NOMO-1 treated with DMSO at 0.1 percent for 48 hours (cell line): ENCODE measurements around the gene AUTS2.

Source experiments
- DNase-seq: peaks from one replicate; lab custom pipeline; 2025; ENCODE audit not compliant: unreplicated experiment; lab: John Stamatoyannopoulos, UW

AUTS2 gene

DNA sequence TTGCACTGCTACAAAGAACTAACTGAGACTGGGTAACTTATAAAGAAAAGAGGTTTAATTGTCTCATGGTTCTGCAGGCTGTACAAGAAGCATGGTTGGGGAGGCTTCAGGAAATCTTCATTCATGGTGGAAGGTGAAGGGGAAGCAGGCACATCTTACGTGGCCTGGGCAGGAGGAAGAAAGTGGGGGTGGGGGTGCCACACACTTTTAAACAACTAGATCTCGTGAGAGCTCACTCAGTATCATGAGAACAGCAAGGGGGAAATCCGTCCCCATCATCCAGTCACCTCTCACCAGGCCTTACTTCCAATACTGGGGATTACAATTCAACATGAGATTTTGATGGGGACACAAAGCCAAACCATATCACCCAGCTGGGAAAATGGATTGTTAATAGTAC, 281.7 kb downstream of the AUTS2 start:
- no peak for DNase-seq

- DNase-seq, result no peak
Measured at GRCh38 chr7:69880840-69881239, 282.6 kb downstream of the AUTS2 start.

GRCh38 chr7:69882269-69882668, 284.0 kb downstream of the AUTS2 start:
- no peak for DNase-seq

GRCh38 chr7:69883399-69883891, 285.2 kb downstream of the AUTS2 start:
- DNase-seq, result no peak

- DNase-seq, result no peak
Measured at GRCh38 chr7:69885431-69885830, 287.2 kb downstream of the AUTS2 start.

DNA sequence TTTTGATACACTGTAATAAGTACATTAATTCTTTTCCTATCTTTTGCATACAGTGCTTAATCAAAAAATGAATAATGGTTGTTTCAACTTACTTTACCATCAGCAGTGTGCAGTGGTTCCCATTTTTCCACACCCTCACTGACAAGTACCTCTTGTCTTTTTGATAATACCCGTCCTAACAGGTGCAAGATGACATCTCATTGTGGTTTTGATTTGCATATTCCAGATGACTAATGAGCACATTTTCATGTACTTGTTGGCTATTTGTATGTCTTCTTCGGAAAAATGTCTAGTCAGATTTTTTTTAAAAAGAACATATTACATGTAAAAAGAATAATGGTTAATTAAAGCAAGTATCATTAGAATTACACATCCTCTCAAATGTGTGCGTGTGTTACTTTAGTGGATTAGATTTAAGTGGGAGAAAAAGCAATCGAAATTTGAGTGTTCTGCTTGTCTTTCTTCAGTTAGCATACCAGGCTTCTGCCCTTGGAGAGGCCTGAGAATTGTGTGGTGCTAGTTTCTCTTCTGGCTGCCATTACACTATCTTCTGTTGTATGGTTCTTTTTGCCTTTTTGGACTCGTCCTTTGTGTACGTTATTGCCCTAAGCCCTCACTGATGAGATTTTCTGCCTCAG, 291.2 kb downstream of the AUTS2 start:
- no peak for DNase-seq

DNA sequence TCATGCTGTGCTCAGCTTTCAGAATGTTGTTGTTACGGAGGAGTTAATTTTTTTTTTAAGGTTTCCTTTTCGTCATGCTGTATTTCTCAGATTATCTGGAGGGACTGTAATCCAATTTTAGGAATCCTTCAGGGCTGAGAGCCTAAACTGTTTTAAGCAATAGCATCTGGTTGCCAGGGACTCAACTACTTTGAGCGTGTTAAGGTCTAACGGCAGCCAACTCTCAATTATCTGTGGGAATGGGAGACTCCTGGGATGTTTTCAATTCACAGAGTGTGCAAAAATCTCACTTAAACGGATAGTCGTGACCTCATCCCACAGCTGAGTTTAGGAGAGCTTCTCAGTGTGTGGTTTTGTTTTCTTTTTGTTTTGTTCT, 291.7 kb downstream of the AUTS2 start:
- DNase-seq, result no peak

- DNase-seq, result no peak
Measured at GRCh38 chr7:69892790-69893189, 294.5 kb downstream of the AUTS2 start.

DNA sequence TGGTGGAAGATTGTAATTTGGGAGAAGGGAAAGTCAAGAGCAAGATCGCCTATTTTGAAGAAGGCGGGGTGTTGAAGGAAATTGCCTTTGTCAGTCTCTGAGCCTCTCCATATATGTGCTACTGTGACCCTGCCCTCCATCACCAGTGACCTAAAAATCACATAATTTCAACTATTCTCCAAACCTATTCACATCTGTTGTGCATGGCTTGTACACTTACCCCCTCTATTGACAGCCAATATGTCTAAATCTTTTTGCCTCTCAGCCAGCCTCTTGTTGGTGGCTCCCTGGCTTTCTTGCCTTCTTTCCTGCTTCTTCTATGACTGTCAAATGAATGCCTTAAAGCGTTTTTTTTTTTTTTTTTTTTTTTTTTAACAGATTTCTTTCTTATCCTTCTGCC, 295.6 kb downstream of the AUTS2 start:
- DNase-seq, result no peak

- no peak for DNase-seq
Measured at GRCh38 chr7:69895446-69895845, 297.2 kb downstream of the AUTS2 start.

GRCh38 chr7:69896121-69896520, 297.8 kb downstream of the AUTS2 start:
- DNase-seq, result no peak

GRCh38 chr7:69898189-69898588, 299.9 kb downstream of the AUTS2 start:
- DNase-seq, result no peak

DNA sequence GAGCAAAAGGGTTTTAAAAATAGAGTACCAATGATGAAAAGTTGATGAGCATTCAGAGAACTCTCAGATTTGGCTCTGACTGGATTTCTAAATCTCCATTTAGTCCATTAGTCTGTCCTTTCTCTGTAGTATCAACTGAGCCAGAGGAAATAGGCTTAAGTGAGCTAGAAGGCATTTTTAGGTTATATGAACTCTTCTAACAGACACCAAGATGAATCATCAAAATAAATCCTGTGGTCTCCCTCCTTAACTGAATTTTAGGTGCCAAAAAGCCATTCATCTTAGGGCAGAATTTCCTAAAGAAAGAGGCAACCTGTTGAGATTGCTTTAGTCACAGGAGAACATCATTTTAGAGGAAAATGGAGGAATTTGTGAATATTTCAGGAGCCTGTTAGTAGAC, 305.1 kb downstream of the AUTS2 start:
- DNase-seq, result no peak

- DNase-seq, result no peak
Measured at GRCh38 chr7:69906283-69906995, 308.2 kb downstream of the AUTS2 start.

DNA sequence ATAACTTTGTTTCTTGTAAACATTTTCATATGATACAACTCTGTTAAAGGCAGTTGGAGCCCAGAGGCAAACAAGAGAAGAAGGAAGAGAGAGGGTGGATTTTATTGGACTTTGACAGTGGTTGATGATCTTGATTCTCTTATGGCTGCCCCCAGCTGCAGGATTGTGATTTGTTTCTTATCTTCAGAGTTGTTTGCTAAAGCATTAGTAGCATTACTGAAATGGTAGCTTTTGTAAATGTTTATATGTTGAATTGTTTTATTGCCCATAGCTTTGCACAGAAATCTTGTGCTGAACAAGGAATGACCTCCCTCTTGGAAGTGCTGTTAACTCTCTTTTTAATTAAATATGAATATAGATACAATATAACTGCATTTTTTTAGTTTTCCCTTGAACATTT, 309.4 kb downstream of the AUTS2 start:
- DNase-seq, result no peak

DNA sequence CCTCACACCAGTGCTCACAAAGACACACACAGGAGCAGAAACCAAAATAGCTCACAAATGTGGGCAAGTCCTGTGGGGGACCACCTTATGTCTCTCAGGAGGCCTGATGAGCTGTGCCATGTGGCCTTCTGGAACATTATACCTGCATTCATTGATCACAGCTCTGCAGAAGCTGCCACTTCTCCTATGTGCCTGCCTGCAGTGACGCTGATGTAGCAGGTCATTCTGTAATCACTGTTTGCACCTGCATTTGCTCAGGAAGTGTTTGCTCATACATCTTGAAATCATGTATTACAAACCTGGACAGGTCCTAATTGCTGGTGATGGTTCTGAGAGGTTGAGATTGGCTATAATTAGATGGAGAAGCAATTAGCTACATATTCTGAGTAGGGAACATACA, 310.2 kb downstream of the AUTS2 start:
- no peak for DNase-seq

DNA sequence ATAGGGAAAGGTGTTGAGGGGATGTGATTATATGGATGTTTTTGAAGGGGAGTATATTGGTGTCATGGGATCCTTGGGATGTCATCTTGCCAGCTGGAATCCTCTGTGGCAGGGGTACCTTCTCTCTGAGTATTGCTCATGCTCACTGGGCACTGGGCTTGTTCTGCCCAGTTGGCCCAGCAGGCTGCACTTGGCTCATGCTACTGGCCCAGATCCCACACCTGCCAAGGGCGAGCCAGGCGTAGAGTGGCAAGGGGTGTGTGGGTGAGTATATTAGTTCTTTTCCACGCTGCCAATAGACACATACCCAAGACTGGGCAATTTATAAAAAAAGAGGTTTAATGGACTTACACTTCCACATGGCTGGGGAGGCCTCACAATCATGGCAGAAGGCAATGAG, 311.9 kb downstream of the AUTS2 start:
- no peak for DNase-seq

DNA sequence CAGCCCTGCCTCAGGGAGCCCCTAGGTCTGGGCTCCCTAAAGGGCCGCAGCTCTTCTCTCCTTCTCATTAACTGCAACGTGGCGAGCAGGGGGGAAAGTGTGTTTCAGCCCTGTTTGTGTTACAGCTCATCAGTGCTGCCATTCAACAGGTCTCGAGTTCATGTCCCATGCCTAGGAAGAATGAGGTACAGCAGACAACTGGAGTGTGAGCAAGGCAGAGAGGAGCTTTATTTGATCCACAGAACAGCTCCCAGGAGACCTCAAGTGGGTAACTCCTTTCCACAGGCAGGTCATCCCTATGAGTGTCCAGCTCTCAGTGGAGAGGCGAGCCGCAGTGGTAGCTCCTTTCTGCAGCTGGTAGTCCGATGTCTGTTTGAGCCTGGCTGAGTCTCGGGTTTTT, 313.1 kb downstream of the AUTS2 start:
- no peak for DNase-seq

- no peak for DNase-seq
Measured at GRCh38 chr7:69912141-69912540, 313.9 kb downstream of the AUTS2 start.

DNA sequence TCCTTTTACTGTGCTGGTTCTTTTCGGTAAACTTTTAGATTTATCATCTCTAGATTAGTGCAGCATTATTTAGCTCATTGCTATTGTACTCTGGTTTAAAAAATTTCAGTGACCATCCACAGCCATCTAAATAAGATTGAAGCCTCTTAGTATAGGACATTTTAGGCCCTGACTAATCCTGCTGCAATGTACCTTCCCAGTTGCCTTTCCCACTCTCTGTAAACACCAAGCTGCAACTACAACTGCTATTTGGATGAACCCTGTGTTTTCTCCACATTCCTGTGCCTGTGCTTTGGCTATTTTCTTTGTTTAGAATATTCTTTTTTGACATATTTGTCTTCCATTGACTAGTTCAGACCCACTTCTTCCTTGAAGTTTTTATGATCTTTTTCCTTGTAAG, 314.6 kb downstream of the AUTS2 start:
- DNase-seq, result no peak

GRCh38 chr7:69919426-69920111, 321.3 kb downstream of the AUTS2 start:
- no peak for DNase-seq

DNA sequence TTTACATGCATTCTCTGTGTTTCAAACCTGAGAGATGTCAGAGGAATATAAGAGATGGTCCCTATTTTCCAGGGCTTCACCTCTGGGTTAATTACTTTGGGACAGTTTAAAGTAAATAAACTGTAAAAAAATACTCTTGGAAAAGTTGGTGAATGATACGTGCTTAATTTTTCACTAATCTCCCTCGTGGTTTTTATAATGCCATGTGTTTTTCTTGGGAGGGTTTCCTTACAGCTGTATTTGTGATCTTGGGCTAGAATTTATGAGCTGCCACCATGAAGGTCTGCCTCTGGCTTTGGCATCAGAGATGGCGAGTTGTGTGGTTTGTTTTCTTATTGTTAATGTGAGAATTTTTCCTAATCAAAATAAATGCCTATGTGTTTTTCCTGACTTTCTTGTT, 322.5 kb downstream of the AUTS2 start:
- no peak for DNase-seq
